Occipital lobe (tissue), 2 donors: ENCODE data around the gene PSMB9. TPM values are rescaled to one million over a fixed set of nuclear protein-coding genes. Genes with fewer than 3 reads are reported as not detected.

Experiments used
- DNase-seq: peaks from one replicate; lab custom pipeline; 2025; lab: John Stamatoyannopoulos, UW
- total RNA-seq: library from RNA; depleted of rRNA; stranded (reverse); fragments of >200 nt; gene quantifications from one replicate; pipeline ENCODE4 v1.2.3, GENCODE V29; 2014

PSMB9 gene
- total RNA-seq, 1 donor from 2014 or later = 5.8 TPM

DNA sequence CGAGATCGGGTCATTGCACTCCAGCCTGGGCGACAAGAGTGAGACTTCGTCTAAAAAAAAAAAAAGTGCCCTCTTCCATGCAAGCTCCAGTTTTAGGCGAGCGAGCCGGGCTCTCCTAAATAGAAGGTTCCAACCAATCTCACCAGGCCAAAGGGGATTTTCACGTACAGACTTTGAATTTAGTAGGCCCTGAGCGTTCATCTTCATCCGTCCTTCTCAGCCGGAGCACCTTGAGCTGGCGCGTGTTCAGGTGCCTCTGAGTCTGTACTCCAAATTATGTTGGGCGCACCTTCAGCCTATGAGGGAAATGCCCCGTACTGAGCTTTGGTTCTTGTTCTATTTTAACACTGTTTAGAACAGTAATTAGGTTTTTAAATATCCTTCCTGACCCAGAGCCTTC lies 14.6 kb upstream of the PSMB9 start:
- DNase-seq = no peak

DNA sequence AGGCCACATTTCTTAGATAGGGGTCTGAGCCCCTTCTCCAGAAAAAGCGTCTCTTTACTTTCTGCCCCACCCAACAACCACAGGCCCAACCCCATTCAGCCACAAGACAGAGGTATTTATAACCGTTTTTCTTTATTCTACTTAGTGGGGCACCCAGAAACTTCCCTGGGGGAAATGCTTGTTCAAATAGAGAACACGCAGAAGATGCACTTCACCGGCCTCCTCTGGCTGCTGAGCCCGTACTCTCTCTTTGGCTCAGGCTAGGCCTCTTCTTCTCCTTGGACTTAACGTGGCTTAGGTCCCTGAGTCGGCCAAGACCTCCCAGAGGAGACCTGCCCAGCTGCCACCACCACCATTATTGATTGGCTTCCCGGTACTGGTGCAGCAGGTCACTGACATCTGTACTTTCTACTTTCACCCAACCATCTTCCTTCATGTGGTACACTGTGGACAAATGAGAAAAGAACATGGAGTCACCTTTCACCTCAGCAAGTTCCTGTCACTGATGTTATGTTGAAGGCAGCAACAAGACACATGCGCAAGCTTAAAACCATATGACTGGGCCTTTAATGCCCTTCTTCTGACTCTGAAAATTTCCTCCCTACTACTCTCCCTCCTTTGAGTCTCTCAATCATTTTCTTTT lies 13.3 kb upstream of the PSMB9 start:
- no peak for DNase-seq

GRCh38 chr6:32842021-32842650 lies 11.9 kb upstream of the PSMB9 start:
- no peak for DNase-seq

GRCh38 chr6:32842690-32843089 lies 11.3 kb upstream of the PSMB9 start:
- DNase-seq = no peak

- DNase-seq = no peak
Measured at GRCh38 chr6:32843331-32843978, 10.5 kb upstream of the PSMB9 start.

DNA sequence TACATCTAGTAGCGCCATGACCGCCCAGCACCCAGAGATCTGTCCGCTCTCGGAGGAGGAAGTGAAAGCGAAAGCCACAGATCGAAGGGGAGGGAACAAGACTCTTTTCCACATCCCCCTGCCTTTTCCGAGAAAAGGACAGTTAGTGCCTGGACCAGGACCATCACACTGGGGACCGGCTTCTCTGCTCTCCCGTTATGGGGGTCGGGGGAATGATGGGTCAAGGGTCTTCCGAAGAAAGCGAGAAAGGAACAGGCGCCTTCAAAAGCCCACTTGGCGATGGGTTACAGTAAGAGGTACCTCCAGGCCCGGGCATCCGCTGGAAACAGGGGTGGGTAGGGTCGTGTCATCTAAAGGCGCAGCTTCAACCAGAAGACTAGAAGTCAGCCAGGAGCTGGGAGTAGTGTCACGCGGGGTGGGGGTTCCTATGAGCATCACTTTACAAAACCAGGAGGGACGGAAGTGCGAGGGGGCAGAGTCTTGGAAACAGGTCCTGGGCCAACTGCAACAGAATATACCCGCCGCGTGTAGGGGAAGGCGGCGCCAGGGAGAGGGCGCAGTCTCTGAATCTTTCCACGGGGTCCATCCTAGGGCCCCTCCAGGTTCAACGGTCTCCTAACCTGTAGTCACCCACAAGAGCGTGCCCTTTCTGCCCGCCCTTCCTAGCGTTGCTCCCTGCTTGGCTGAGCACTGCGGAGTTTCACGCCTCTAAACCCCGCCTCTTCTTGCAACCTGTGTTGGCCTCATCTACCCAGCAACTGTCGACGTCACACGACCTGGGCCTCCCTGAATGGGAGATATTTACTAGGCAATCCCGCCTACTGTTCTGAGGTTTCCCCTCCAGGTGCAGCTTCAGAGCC lies 9.8 kb upstream of the PSMB9 start, which contains the start of gene PSMB8:
Gene PSMB8 (minus strand): TSS at position 69 of the 860 bp plus-strand sequence. CDS start 51 bp downstream, at position 18.
- peak; percentile 92 for DNase-seq

GRCh38 chr6:32844839-32845383 lies 9.1 kb upstream of the PSMB9 start:
- DNase-seq = no peak

DNA sequence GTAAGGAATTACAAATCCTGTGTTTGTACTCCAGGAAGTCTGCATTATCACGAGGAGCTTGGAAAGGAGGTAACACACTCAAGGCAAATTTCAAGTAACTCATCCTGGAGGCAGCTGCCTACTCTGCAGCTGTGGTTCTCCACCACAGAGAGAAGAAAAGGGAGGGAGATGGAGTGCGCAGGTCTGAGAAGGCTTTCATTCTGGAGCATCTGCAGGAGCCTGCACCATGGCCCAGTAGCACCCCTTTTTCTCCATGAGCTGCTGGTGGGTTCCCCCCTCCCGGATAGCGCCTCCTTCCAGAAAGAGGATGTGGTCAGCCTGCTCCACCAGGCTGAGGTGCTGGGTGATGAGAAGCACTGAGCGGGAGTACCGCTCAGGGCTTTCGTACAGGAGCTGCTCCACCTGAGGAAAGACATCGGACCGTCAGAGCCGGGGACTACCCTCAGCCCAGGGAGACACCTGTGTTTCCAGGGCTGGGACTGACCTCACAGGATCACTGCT lies 8.6 kb upstream of the PSMB9 start:
- no peak for DNase-seq

GRCh38 chr6:32847004-32847403 lies 7.0 kb upstream of the PSMB9 start:
- no peak for DNase-seq

DNA sequence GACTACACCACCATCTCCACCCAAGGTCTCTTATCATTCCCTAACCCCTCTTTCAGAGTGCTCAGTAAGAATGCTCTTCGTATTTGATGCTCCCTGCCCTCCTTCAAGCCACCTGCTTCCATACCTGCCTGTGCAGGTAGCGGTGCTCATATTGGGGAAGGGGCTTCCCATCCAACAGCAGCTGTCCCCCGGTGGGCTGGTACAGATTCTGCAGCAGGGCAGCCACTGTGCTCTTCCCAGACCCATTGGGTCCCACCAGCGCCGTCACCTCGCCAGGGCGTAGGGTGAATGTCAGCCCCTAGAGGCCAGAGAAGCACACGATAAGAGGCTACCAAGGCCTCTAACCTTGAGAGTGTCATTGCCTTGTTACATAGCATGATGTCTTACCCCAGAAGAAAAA lies 6.2 kb upstream of the PSMB9 start:
- DNase-seq = no peak

- DNase-seq = no peak
Measured at GRCh38 chr6:32849126-32849525, 4.9 kb upstream of the PSMB9 start.

DNA sequence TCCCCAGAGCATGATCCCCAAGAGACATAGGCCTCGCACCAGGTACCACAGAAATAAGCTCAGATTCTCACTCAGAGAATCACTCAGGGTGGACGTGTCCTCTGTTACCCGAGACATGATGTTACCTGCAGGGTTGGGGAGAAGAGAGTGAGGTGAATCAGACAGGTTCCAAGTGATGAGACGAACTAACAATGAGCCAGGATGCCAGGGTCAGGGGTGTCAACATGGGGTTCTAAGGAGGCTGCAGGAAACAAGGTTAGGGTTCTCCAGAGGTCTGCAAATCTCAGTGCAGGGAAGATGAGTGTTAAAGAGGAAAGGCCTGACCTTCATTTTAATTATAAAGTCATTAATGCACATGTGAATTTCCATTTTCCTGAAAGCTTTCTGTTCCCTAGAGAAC lies 3.0 kb upstream of the PSMB9 start:
- DNase-seq = no peak

DNA sequence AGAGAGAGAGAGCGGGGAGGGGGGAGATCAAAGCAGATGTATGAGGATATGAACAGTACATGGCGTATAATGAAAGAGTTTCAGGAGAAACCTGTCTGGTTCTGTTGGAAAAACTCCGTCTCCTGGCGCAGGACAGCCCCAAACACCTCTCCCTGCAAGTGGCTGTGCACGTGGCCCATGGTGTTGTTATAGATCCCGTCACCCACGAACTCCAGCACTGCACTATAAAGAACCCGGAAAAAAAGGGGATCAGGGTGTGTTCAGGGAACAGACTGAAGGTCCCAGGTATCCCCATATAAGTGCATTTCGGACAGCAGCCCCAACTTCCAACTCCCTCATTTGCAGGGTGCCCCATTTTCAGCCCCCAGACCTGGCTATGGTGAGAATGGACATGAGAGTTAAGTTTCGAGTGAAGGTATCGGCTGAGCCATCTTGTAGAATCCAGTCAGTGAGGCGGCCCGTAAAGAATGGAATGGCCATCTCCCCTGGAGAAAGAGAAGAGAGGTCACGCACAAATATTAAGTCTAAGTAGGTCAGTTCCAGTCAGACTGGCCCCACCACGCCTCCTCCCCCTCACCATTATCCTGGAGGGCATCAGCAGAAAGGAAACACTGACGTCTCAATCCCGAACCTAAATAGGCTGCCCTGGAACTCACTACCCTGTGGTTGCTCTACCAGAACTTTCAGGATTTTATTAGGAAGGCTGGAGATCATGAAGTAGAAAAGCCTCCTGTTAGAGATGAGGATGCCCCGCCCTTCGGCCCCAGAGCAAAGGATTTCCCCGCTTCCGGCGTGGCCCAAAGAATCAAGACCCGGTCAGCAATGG lies 1.8 kb upstream of the PSMB9 start:
- DNase-seq = no peak

DNA sequence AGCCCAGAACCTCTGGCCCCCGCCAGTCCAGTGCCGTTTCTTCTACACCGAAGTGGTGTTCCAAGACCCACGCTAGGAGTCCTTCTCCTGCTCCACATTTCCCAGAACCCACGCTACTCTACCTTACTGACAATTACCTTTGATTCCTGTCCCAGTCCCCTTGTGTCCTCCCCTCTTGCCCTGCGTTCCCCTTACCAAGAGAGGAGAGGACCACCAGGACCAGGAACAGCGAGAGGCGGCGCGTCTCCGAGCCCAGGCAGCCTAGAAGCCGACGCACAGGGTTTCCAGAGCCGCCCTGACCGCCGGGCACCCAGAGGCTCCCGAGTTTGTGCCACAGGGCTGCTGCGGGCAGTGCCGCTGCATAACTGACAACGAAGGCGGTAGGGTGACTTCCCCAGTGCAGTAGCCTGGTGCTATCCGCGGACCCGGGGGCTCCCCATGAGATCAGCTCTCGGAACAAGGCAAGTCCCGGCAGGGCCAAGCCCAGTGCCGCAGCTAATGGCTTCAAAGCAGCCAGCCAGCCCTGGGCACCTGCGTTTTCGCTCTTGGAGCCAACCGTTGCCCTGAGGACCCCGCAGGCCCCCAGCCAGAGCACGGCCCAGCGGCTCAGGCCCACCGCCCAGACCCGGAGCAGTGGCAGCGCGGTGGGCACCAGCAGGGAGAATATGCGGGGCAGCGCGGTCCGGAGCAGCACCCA lies 1.0 kb upstream of the PSMB9 start:
- DNase-seq = no peak

DNA sequence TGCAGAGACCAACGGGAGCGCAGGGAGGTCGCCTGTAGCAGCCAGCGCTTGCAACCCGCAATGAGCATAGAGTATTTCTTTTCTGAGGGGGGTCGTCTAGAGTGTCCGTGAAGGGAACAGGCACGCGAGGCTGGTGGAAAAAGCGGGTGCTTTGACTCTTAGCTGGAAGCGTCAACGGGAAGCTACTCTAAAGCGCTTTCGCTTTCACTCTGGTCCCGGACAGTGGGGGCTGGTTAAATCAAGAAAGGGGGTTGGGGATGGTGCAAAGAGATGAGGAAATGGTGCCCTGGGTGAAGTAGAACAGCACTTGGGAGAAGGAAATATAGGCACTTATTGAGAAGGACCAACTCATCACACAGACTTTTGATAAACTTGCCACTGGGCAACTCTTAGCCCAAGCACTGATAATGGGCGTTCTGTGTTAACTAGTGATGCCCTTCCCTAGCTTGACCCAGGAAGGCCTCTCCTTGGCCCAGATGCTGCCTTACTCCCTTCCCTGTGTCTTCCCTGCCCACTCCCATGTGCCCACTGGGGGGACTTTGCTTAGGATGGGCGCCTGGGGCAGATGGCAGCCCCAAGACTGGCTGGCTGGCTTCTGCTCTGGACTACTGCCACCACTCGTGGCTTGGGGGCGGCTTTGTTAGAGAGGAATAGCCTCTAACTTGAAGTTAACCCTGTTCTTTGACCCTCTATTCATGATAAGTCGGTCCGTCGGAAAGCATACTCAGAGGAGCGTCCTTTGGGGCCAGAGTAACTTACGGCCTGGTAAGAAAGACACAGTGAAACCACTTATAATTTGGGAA lies 585 bp downstream of the PSMB9 start:
- no peak for DNase-seq

GRCh38 chr6:32855467-32856174 lies 1.6 kb downstream of the PSMB9 start:
- DNase-seq = no peak

DNA sequence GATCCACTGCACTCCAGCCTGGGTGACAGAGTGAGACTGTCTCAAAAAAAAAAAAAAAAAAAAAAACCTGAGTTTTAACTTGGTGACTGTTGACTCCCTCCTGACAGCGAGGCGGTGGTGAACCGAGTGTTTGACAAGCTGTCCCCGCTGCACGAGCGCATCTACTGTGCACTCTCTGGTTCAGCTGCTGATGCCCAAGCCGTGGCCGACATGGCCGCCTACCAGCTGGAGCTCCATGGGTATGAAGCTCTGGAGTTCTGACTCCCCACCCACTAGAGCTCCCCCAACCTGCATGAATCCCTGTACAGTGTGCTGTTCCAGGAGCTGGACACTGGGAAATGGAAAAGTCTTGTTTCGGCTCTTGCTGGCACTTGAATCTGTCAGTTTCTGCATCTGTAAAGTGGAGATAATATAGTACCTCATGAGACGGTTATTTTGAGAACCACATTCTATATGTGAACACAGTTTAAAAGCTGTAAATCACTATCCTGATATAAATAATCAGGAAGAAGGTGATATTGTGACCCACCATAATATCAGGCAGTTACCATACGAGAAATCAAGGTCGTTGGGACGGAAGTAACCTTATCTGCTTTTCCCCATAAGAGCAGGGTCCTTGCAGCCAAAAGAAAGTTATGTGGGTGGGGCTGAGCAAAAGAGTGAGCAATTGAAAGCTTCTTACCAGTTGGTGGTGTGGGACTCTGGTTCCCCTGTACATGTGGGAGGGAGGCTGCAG lies 3.3 kb downstream of the PSMB9 start:
- no peak for DNase-seq

DNA sequence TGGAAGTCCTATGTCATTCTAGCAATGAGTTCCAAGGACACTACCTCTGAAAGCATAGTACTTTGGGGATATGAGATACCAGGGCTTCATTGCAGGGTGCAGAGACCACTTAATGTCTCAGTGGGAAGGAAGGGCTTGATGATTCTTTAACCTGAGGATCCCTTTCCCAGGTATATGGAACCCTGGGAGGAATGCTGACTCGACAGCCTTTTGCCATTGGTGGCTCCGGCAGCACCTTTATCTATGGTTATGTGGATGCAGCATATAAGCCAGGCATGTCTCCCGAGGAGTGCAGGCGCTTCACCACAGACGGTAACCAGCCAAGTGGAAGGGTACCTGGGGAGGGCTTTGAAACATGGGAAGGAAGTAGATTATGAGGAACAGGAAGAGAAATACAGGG lies 4.2 kb downstream of the PSMB9 start:
- no peak for DNase-seq
